HG03354 (cell line): ENCODE data around the gene GPI.

ENCODE experiments used
- ATAC-seq: cut with Tn5 transposase; IDR thresholded peaks from one replicate; pipeline ENCODE4 v1.9.1; 2021; ENCODE audit warnings: mild to moderate bottlenecking; ENCODE audit not compliant: unreplicated experiment, poor library complexity, severe bottlenecking

The GPI gene

GRCh38 chr19:34431681-34432402 lies 66.8 kb downstream of the GPI start:
- ATAC-seq = no peak

GRCh38 chr19:34432797-34433196 lies 67.8 kb downstream of the GPI start:
- no peak for ATAC-seq

- no peak for ATAC-seq
These were observed 71.7 kb downstream of the GPI start for GRCh38 chr19:34436716-34437115.

GRCh38 chr19:34448191-34448590 lies 83.2 kb downstream of the GPI start:
- no peak for ATAC-seq
